GM18519 (cell line): ENCODE results near the gene LRRC32.

ENCODE experiments used
- ATAC-seq: cut with Tn5 transposase; IDR thresholded peaks from one replicate; pipeline ENCODE4 v1.9.1; 2021; ENCODE audit warnings: mild to moderate bottlenecking, moderate library complexity; ENCODE audit not compliant: unreplicated experiment, low FRiP score

Gene LRRC32

DNA sequence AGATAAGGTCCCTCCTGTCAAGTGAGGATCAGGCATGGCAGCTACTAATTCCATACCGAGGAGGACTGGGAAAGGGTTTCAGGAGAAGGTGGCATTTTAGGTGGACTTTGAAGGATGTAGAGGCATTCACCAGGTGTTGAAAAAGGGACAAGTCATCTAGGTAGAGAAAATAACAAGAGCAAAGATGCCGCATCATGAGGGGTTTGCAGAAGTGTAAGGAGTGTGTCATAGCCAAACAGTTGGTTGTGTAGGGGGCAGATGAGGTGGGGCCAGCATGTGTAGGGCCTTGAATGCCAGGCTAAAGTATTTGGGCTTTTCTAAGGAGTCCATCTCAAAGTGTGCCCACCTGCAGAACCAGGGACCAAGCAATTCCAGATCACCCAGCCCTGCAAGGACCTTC, 11.6 kb upstream of the LRRC32 start:
- ATAC-seq: no peak

DNA sequence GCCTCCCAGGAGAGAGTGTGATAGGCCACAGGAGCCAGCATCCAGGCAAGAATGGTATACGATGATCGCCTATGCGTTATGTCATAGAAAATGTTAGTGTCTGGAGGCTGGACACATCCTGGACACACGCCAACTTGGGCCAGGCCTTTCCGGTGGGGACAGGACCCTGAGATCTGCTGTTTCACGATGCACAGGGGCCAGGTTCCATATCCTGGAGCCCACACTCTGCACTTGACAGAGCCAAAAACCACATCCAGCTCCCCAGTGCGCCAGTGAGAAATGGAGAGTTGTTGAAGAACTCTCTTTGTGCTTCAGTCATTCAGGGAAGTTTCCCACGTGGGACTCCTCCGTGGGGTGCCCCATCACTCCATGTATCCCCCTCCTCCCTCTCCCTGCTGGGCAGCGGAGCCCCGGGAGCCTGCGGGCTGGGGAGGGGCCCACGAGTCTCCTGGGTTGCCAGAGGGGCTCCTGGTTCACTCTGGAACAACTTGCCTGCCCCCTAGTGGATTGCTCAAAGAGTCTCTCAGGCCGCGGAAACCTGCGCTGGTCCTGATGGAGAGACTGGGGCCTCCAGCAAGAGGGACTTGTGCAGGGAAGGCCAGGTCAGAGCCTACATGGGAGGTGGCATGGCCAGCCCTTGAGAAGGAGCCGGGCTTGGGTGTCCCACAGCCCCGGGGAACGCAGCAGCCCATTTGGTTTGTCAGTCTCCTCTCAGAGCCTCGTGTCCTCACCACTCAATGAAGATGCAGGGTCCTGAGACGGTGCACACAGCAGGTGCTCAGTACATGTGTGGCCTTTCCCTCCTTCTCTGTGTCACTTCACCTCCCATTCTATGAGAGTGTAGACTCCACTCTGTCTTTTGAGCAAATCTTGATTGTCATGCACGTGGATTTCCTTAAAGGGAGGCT, 10.2 kb upstream of the LRRC32 start:
- ATAC-seq: no peak

DNA sequence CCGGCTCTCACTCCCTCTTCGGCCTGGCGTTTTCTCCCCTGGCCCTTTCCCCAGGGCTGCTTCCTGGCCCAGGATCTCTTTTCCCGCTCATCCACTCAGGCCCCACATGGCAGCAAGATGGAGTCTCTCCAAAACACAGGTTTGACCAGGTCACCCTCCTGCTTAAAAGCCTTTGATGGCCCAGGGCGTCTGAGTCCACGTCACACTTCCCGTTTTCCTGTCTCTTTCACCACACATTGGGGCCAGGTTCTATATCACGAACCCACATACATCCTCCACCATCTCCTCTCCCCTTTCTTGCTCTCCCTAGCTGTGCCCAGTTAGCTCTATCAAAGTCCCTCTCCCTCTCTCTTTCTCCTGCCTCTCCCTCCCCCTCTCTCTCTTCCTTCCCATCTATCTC, 7.8 kb upstream of the LRRC32 start:
- no peak for ATAC-seq

DNA sequence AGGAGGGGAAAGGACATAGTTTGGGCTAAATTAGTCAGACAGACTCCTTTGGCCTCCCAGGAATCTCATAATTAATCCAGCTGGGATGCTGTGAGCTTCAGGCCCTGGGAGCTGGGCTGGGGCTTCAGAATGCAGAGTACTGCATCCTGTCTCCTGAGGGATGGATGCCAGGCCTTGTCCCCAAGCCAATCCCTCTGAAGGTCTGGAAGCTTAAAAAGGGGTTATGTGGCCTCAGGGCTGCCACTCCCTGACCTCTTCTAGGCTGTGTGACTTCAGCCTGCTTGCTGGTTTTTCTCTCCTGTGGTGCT, 6.9 kb upstream of the LRRC32 start:
- no peak for ATAC-seq

DNA sequence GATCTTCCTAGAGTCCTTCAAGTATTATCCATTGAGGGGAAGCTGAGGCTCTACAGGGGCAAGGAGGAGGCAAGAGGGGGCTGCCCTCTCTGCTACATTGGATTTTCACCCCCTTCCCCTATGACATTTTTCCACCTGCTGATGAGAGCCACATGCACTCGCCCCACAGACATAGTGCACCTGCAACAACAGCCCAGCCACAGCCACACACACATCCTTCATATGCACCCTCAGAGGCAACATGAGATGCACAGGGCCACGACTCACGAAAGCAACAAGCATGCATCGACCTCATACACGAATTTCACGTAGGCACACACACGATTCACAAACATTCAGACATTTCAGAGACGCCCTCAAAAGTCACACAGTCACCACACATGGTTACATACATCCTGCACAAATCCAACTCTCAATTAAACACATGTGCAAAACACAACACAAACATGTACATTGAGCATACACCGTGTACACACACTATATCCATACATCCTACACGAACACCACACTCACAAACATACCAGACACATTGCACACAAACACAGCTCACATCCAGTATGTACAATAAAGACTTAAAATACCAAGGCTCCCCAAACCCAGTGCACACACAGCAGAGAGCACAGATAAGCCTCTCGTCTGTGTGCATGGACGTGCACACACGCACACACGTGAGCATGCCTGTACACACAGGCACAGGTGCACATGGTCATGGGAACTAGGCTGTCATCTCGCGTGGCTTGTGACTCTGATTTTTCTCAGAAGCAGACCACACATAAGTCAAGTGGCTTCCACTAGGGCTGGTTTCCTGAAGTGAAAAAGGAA, 6.3 kb upstream of the LRRC32 start:
- no peak for ATAC-seq

DNA sequence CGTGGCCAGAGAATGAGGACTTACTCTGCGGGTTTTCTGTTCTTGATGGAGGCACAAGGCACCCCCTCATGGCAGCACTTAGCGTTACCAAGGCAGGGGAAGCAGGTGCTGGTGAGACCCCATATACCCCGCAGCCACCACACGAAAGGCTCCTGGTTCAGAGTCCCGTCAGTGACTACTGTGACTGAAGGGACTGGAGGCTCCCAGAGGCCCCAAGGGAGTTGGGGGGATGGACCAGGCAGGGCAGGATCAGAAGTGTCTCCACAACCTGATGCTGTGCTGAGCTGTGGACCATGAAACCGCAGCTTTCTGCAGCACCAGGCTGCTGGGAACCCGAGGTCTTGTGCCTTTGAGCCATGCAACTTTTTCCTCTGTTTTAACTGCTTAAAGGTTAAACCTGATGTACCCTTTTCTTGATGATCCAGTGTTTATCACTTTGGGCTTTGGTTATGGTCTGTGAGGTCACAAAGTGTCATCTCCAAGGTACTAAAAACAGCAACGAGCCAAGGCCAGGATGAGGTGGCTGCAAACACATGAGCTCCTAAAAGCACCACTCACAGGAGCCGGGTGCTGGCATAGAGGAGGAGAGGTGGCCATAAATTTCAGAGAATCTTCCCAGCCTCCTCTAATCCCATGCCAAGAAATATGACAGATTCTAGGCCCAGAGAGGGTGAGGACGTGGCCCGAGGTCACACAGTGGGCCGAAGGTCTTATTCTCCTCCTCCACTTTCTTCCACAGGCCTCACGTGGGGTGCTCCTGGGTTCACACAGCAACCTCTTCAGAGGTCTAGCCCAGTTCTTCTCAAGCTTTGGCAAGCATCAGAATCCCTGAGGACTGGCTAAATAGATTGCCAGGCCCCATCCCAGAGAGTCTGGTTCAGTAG, 4.2 kb upstream of the LRRC32 start:
- ATAC-seq: no peak

DNA sequence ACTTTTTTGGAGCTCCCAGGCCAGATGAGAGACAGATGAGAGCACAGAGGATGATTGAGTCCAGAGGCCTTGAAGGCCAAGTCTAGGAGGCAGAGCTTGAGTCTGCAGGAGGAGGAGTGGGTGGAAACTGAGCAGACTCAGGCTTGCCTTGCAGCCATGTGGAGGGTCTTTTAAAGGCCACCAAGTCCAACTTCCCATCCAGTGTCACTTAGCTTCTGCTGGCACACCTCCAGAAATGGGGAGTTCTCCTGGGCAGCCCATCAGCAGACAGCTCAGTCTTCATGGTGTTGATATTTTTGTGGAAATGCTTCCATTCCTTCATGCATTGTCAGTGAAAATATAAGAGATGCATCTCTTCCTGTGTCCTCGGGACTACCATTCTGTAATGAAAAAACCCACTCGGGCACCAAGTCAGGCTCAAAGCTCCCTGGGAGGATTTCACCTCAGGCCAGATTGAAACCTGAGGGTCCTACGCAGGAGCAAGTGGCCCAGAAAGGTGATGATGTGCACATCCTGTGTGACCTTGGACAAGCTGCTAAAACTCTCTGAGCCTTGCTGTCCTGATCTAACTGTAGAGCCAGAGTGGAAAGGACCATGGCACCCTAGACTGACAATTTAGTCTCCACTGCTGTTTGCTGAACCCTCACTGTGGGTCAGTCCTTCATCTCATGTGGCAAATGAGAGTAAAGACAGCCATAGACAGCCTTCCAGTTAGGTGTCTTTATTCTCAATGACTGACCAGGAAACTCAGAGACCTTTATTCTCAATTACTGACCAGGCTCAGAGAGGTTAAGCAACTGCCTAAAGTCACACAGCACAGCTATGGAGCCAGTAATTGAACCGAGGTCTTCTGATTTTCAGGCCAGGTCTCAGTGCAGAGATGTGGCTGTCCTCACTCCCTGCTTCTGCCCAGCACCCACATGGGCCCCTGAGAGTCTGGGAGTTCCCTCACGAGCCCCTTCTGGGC, 2.9 kb upstream of the LRRC32 start:
- no peak for ATAC-seq

DNA sequence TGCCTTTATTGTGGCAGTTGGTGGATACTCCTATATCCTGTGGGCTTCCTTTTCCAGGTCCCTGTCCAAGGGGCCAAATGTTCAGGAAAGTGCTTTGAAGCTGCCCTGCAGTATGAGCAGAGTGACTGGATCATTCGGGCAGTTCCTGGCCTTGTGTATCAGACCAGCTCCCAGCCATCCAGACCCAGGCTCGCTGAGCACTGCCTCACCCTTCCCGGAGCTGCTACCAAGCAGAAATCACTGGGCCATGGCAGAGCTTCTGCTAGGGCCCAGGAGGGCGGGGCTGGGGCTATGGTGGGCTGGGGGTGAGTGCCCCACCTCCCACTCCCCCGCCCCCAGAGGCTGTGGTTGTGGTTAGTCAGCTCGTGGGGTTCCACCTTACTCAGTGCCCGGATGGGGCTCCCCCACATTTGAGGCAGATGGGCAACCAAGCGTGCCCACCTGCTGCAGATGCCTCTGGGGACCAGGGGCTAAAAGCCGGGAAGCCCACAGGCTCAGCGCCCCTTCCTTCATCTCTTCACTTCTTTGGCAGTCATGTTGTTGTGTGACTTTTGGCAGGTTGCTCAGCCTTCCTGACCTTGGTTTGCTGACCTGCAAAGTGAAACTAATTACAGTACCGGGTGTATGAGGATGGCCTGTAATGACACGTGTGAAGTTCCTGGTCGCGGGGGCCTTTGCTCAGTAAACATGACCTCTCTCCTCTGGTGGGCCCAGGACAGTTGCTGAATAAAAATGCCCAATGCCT, 2.1 kb upstream of the LRRC32 start:
- ATAC-seq: peak; percentile 41

DNA sequence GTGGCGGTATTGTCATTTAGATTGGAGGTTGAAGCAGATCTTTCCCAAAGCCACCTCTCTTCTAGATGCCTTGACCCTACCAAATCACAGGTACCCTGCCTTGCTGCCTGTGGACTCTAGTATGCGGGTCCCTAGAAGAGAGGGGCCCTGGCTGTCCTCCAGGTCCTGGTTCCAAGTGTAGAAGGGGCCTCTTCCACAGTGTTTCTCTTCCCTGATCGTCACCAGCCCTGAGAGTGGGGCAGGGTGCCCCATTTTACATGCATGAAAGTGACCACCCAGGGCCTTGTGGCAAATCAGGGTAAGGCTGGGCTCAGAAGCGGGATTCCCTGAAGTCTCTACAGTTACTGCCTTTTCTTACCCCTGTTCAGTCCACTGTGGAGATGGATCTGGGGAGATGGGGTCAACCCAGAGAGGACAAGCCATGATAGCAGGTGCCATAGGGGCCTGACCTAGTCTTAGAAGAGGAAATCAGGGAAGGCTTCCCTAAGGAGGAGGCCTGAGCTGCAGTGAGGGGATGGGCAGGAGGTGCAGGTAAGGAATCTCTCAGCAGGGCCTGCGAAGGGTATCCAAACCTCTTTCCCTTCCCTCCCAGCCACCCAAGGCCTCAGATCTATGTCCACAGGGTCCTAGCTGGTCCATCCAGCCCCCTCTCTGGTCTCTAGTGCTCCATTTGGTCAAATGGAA, 1.2 kb upstream of the LRRC32 start:
- ATAC-seq: no peak

DNA sequence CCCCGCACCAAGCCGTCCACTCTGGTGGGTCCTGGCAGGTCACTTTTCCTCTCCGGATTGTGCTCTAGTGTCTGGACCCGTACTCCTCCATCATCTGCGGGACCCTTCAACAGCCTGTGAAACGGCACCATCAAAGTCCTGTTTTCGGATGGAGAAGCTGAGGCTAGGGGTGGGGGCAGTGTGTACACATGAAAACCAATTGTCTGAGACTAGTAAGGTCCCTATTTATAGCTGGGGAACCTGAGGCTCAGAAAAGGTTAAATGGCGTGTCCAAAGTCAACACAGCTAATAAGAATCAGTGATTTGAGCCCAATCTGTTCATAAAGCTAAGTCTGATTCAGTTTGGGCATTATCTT, 668 bp upstream of the LRRC32 start:
- ATAC-seq: no peak

DNA sequence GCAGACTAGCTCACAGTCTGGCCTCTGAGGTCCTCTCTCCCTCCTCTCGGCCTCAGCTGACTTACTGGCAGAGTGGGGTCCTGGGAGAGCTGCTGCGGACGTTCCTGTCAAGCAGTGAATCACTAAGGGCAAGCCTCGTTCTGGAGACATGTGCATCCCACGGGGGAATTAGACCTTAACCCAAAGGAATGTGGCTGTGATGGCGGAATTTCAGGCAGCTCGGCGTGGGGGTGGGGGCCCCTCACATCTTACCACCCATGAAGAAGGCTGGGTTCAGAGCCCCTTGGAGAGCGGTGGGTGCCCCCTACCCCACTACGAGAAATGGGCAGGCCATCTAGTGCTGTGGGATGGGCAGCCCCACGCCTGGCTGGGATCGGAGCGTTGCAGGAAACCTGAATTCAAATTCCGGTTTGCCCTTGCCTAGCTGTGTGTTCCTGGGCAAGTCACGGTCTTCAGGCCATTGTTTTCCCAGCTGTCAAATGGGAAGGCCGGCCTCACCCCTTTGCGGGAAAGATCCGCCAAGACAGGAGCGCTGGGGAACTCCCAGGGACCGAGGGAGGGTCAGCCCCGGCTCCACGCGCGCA, 554 bp downstream of the LRRC32 start:
- no peak for ATAC-seq

DNA sequence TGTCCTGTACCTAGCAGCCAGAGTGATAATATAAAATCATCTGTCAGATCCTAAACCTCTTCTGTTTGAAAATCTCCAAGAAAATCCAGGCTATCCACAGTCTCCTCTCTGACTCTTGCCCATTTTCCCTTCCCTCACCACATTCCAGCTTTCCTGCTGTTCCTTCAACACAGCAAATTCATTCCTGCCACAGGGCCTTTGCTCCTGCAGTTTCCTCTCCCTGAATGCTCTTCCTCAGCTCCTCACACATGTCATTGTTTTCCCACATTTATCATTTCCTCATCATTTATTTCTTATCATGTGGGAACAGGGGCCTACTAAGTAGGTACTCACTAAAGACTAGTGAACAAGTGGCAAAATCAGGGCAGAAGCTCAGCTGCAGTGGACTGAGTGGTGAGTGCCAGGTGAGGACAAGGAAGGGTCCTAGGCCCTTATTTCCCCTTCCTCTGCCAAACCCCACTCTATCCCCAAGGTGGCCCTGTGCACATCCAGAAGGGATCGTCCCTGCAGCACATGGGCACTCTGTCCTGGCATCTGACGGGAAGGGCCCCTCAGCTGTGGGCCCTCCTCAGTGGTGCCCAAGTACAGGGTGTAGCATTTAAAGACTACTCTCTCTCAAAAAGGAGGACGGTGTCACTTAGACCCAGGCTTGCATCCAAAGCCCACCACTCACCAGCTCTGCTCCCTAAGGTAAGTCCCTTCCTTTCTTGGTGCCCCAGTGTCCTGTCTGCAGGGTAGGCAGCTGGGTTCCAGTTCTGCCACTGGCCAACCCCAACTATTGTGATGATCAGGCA, 2.0 kb downstream of the LRRC32 start:
- ATAC-seq: no peak

DNA sequence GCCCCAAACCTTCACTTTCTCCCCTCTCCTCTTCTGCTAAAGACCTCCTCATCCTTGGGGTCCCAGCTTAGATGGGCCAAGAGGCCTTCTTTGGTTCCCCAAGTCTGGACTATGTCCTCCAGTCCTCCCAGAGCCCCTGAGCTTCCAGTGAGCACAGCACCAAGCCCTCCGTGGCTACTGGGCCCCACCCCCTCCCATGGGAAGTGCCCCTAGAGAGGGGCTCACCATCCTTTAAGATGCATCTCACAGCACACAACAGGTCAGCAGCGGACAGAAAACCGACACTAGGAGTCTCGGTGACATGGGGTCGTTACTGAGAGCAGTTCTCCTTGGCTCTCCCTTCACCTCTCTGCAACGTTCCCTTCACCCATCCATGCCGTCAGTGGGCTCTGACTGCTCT, 2.7 kb downstream of the LRRC32 start:
- no peak for ATAC-seq

DNA sequence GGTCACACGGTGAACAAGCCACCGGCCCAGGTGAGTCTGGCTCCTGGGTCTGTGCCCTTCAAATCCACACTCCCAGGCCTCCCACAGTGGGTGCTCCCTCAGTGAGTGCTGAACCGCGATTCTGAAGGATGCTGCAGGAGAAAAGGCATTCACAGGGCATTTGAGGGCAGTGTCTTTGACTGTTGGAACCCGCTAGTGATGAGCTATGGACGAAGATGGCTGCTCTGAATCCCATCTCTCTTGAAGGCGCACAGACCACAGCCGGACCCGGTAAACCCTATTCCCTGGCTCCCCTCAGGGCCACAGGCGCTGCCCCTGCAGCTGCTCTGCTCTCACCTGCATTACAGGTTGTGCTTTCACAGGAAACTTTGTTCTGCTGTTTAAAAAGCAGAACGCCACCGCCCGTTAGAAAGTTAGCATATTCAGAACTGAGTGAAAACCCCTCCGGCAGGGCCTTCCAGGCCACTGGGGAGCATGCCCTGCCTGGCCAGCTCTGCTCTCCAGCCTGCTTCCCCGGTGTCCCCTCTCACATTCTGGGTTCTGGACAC, 3.2 kb downstream of the LRRC32 start:
- ATAC-seq: no peak

DNA sequence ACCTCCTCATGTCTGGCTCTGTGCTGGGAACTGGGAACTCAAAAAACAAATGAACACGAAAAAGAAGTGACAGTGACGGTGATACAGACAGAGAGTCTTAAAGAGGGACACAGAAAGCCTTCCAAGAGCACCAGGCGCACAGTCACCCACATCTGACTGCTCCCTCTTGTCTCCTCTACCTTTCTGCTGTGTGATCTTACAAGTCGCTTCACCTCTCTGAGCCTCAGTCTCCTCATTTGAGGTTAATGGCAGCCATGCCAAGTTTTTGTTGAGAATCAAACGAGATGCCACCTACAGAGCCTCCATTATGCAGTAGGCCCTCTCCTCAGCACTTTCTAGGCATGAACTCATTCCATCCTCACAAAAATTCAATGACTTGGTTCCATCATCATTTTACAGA, 3.7 kb downstream of the LRRC32 start:
- ATAC-seq: no peak

DNA sequence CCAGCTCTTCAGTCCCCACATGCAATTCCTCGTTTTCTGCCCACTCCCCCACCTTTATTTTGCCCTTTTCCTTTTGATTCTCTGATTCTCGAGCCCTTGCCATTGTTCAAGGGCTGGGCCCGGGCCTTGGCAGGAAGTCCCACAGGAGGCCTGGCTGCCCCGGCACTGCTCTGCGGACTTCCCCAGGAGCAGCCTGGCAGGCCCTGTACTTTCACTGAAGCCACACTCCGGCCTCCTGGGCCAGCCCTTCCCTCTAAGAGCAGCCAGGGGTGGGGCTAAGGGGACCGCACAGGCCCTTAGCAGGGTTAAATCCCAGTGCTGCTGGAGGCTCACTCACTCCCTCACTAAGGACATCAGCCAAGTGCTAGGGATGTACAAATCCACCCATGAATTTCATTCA, 4.1 kb downstream of the LRRC32 start:
- ATAC-seq: no peak

DNA sequence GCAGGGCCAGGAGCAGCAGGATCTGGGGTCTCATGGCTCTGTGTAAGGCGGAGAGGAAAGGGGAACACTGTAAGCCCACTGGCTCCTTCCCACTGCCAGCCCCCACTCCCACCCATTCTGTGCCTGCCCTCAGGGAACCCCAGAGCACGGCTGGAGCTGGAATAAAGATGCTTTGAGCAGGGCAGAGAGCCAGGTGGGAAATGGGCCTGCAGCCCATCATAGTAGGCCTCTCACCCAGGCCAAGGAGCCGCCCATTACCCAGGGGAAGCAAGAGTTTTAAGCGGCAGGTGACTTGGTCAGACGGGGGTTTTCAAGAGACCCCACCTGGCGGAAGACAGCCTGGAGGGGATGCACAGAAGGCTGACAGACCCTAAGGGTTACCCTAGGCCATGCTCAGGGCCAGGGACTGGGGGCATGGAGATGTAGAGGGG, 4.6 kb downstream of the LRRC32 start:
- ATAC-seq: no peak
